ENCODE measurements around the gene KIDINS220.

The KIDINS220 gene

DNA sequence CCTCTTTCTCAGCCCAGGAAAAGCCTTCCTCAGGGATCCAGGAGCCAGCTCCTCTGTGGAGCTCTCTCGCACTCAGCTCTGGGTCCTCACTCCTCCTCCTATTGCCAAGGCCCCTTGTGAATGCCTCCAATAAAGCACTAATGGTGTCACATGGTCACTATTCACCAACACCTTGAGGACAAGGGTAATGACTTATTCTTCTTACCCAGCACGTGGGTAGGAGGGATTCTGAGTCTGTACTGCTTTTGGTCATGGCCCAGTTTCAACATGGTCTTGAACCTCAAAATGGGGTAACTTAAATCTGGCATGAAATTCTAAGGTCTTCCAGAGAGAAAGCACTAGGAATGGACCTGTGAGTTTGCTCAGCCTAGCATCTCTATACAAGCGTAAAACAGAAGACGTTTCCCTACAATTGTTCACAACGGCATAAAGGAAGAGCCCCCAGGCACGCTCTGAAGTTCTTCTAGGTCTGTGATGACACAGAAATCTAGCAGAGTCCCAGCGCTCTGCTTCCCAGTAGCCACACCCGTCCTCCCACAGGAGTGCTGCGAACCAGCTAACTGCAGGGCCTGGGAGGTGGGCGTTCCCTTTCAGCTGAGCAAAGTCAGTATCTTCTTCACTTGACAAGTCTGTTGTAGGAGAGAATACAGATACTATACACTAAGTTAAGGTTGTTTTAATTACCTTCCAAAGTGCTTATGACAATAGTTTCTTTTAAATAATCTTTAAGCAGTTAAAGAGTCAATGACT lies 14.6 kb upstream of the KIDINS220 start:
- DNase-seq (ENCODE audit: low read depth) = no peak

- DNase-seq (ENCODE audit: low read depth) = no peak
These were observed 13.6 kb upstream of the KIDINS220 start for GRCh38 chr2:8850845-8851487.

DNA sequence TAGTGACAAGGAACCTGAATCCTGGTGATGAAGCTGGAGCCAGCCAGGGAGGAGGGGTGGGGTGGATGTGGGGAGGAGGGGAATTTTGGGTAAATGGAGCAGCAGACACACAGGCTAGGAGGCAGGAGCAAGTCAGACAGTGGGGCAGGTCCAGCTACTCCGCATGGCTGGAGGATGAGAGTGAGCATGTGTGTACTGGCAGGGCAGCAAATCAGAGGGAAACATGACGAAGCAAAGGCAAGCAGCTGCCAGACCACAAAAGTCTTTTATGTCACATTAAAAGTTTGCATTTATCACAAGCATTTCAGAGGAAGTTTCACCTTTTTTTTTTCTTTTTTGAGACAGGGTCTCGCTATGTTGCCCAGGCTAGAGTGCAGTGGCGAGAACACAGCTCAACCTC lies 11.9 kb upstream of the KIDINS220 start:
- peak; percentile 18 for DNase-seq (ENCODE audit: low read depth)

DNA sequence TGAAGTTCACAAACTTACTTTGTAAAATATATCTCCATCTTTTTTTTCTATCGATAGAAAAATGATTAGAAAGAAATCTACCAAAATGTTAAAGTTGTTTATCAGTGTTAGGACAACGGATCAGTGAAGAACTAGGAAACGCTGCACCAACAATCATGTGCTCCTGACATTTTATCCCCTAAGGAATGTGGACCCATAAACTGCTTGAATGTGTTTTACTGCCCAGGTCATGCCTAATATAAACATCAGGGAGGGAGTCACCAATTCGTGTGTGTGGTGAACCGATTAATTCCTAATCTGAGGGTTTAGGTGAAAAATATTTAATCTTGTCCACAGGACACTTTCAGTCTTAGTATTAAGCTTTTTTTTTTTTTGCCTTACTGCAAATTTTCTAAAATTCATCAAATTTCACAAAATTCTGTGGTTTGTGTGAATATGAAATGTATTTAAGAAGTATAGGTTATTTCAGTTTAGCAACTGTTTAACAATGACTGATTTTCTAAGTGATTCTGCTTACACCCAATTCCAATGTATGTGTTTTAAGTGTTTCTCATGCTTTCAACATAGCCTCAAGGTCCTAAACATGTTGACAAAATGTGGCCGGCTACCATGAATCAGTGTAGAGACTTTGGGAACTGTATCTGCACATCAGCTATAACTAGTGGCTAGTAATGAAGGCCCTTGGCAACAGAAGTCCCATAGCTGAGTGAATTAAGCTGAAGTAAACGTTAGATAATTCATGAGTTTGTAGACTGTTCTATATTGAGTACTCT lies 11.1 kb upstream of the KIDINS220 start:
- DNase-seq (ENCODE audit: low read depth) = no peak

- no peak for DNase-seq (ENCODE audit: low read depth)
These were observed 10.0 kb upstream of the KIDINS220 start for GRCh38 chr2:8847400-8847799.

DNA sequence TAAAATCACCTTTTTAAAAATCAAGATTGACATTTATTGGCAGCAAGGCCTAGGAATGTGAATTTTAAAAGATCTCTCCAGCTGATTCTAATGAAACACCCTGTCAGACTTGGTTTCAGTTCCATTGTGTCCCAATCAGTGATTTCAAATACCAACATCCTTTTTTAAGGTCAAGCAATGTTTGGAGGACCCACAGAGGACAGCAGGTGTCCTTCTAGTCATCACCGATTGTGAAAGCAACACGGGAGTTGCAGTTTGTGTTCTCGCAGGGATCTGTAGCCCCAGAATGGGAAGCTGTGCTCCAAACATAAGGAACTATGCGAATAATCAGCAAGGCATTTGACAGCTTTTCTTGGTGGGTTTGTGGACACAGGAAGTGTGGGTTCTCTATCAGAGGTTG lies 4.5 kb upstream of the KIDINS220 start:
- no peak for DNase-seq (ENCODE audit: low read depth)

DNA sequence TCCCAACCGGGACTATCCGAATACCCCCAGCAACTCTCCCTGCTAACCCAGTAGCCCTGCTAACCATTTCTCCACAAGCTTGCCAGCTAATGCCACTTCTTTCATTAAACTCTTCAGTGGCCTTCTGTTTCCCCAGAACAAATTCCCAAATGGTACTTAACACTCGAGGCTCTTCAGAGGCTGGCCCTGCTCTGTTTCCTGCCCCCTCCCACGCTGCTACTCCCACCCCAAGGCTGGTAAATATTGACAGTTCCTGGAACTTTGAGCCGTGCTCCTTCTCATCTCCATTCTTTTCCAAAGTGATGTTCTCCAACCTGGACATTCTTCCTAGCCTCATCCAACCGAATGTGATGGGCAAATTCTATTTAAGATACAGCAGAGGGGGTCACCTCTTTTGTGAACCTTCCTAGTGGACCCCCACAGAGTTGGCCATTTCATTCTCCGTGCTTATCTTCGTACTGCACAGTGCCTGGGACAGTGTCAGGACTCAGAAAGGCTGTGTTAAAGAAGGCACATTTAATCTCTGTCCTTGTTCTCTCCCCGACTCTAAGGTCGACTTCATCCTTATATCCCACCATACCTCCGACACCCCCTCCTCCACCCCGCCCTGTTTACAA lies 3.2 kb upstream of the KIDINS220 start:
- DNase-seq (ENCODE audit: low read depth) = no peak

DNA sequence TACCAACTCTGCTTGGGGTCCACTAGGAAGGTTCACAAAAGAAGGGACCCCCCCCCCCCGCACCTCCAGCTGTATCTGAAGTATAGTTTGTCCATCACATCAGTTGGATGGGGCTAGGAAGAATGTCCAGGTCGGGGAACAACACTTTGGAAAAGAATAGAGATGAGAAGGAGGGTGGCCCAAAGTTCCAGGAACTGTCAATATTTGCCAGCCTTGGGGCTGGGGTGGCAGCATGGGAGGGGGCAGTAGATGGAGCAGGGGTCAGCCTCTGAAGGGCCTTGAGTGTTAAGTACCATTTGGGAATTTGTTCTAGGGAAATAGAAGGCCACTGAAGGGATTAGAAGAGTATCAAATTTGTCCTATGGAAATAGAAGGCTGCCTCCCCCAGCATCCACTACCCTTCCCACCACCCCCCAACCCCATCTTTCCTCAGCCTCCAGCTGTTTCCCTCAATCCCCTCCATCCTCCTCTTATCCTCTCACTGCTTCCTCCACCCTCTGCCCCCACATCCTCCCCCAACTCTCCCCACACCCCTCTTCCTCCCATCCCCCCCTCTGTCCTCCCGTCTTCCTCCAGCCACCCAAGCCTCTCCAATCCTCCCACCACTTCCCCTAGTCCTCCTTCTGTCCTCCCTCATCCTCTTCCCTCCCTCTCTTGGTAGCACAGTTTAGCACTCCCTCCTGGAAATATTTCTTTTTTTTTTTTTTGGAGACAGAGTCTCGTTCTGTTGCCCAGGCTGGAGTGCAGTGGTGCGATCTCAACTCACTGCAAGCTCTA lies 2.0 kb upstream of the KIDINS220 start:
- DNase-seq (ENCODE audit: low read depth) = no peak

DNA sequence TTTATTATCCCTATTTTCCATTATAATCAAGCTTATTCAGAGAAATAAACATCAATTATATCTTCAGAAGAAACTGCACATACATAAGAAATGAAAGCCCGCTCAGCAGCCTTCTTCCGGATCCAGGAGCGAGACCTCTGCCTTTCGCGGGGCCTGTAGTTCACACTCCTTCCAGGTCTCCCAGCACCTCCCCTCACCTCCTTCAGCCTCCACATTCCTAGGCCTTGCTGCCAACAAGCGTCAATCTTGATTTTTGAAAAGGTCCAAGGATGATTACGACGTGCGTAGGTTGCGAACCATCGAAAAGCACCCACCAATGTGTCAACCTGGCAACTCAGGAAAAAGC lies 355 bp upstream of the KIDINS220 start:
- DNase-seq (ENCODE audit: low read depth) = no peak

- no peak for DNase-seq (ENCODE audit: low read depth)
These were observed 2.1 kb downstream of the KIDINS220 start for GRCh38 chr2:8835279-8835678.

DNA sequence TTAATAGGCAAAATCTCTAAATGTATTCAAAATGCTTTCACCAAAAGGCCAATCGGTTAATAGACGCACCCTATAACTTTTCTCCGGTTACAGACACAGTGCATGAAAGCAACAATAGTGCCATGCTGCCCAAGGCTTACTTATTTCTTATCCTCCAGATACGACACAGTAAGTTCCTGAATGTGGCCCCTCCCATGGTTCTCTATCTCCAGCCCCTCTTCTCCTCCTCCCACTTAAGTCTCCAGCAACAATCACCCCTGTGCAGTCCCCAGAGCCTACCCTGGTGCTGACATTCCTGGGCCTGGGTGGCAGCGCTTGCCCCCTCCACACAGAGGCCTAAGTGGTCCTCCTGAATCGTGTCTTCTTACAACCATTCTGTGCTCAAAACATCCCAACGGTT lies 3.6 kb downstream of the KIDINS220 start:
- DNase-seq (ENCODE audit: low read depth) = no peak

GRCh38 chr2:8831516-8831915 lies 5.9 kb downstream of the KIDINS220 start:
- no peak for DNase-seq (ENCODE audit: low read depth)

- DNase-seq (ENCODE audit: low read depth) = no peak
These were observed 9.7 kb downstream of the KIDINS220 start for GRCh38 chr2:8827729-8828128.

DNA sequence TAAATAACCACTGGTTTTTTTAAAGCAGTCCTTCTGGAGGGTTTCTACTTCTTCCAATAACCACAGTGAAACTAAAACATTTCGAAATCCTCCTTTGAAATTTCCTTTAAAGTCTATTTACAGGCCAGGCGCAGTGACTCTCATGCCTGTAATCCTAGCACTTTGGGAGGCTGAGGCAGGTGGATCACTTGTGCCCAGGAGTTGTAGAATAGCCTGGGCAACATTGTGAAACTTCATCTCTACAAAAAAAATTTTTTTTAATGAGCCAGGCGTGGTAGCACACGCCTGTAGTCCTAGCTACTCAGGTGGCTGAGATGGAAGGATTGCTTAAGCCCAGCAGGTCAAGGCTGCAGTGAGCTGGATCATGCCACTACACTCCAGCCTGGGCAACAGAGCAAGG lies 15.2 kb downstream of the KIDINS220 start:
- no peak for DNase-seq (ENCODE audit: low read depth)

GRCh38 chr2:8821276-8822217 lies 15.9 kb downstream of the KIDINS220 start:
- DNase-seq (ENCODE audit: low read depth) = no peak

GRCh38 chr2:8819948-8820347 lies 17.5 kb downstream of the KIDINS220 start:
- DNase-seq (ENCODE audit: low read depth) = no peak

GRCh38 chr2:8819194-8819593 lies 18.2 kb downstream of the KIDINS220 start:
- DNase-seq (ENCODE audit: low read depth) = peak; percentile 46

GRCh38 chr2:8817221-8817620 lies 20.2 kb downstream of the KIDINS220 start:
- DNase-seq (ENCODE audit: low read depth) = no peak

GRCh38 chr2:8806885-8807704 lies 30.3 kb downstream of the KIDINS220 start:
- no peak for DNase-seq (ENCODE audit: low read depth)
